Measurements from ENCODE around the gene KLHL30.
"Not testable (repeated sequence)": the region's sequence is repeated elsewhere in the genome, so short reads cannot be mapped to it uniquely, and the experiment has no call there.

The KLHL30 gene

DNA sequence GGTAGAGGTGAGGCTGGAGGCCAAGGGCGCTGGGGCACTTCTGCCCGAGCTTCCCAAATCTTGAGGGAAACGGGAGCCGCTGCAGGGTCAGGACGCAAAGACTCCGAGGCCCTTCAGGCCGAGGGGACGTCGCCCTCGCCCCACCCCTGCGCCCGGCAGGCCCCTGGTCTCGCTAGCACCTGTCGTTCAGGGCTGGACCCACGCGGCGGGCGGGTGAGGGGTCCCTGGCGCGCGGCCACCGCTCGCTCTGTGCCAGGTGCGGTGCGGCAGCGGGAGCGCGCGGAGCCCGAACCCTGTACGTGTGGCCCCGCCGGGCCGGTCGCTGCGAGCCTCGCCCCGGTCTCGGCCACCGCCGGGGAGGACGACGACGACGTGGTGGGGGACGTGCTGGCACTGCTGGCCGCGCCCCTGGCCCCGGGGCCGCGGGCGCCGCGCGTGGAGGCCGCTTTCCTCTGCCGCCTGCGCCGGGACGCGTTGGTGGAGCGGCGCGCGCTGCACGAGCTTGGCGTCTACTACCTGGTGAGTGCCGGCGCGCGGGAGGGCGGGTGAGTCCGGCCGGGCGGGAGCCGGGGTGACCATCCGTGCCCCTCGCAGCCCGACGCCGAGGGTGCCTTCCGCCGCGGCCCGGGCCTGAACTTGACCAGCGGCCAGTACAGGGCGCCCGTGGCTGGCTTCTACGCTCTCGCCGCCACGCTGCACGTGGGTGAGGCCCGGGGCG lies 25.2 kb downstream of the KLHL30 start:
- DNase-seq, result no peak

DNA sequence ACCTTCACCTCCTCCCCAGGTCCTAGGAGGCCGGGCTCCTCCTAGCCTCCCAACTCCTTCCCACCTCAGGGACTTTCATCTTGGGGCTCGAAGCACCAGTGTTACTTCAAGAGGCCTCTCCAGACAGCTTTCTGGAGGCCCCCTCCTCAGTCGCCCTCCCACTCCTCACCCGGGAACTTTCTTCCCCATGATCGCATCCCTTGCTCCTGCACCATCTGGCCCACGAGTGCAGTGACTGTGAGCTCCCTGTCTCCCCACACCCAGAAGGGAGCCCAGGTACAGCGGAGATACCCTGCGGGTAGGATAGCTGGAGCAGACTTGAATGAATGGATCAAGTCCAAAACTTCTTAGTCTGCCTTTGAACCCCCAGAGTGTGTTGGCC lies 26.4 kb downstream of the KLHL30 start:
- no peak for DNase-seq

GRCh38 chr2:238165288-238165921 lies 26.9 kb downstream of the KLHL30 start:
- no peak for DNase-seq

GRCh38 chr2:238166391-238167343 lies 28.2 kb downstream of the KLHL30 start:
- no peak for DNase-seq

DNA sequence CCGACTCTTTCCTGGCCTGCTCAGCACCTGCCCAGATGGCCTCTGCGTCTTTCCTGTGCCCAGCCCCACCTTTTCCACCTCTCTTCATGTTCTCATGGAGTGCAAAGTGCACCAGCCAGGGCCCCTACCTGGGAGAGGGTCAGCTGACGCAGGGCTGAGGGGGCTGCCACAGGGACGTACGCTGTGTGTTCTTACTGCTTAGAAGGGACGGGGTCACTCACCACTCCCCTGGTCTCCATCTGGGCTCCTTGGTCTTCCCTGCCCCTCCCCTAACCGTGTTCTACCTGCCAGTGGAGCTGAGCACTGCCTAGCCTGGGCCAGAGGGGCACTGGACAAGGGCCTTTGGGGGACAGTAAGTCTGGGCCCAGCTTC lies 28.9 kb downstream of the KLHL30 start:
- DNase-seq, result no peak

GRCh38 chr2:238167761-238168160 lies 29.3 kb downstream of the KLHL30 start:
- no peak for DNase-seq

DNA sequence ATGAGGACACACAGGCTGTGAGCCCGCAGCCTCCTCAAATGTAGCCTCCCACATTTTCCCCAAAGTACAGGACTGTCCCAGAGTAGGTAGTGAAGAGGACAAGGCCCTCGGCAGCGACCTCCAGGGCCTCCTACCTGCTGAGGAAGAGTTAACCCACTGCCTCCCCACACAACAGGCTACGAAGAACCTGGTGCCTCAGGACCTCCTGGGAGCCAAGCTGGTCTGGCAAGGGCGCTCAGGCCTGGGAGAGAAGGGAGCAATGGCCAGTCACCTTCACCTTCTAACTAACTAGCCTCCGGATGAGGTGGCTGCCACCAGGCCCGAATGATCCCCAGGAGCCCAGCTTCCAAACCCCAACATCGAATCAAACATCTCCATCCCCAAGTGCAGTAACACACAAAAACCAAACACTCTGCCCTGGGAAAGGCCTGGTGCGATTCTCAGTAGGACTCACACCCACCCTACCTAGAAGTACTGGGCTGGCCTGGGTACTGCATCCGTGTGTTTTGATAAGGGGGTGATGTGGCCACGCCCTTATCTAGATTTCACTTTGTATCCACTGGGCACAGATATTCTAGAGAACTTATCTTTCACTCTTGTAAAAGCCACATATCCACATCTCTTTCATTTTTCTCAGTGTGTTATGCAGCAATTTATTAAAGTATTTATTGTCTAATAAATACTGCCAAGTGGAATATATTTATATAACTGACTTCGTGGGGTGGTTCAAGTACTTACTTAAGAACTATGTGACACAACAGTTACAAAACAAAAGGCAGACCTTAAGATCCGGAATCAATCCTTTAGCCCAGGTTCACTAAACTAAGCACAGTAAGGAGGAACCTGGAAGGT lies 30.0 kb downstream of the KLHL30 start:
- DNase-seq, result no peak

DNA sequence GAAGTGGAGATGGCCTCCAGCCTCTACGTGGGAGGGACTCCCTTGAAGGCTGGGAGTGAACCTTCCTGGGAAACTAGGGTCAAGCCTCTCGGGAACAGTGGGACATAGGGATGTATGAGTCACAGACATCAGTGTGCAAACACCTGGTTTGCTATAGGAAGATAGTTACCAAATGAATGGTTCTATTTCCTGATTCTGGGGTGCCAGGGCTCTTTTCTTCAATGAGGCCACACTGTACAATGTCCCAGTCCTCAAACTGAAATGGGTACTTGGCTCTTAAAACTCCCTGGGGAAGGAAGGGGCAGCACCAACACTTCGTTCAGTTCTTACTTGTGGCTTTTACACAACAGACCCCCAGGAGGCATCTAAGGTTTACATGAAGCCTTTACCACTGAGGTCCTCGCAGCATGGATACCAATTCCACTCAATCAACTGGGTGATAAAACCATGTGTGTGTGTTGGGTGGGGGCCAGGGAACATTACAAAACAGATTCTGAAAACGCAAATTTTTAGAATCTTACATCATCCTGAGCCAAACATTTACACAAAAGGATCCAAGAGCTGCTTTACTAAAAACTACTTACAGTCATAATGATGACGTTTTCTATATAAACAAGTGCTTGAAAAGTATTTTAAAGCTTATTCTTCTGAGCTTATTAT lies 30.7 kb downstream of the KLHL30 start:
- no peak for DNase-seq

DNA sequence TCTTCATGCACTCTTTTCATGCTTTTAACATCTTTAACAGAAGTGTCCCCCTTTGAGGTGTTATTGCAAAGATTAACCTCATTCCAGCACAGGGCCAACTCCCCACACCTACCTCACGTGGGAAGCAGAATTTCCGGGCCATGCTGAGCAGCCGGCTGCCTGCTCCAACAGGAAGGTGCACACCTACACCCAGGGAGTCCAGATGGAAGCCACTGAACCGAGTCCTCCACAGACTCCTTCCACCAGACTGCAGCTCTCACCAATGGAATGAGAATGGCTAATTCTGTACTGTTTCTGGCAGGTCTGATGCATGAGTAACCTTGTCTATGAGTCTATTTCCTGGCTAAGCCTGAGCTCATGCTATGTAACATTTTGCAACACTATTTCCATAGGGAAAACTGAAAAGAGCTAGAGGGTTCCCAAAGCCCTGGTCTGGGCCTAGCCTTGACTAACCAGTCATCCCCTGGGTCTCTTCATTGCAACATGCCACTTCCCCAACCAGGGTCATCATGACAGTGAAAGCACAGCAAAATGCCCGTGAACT lies 31.3 kb downstream of the KLHL30 start:
- DNase-seq, result peak; percentile 69

DNA sequence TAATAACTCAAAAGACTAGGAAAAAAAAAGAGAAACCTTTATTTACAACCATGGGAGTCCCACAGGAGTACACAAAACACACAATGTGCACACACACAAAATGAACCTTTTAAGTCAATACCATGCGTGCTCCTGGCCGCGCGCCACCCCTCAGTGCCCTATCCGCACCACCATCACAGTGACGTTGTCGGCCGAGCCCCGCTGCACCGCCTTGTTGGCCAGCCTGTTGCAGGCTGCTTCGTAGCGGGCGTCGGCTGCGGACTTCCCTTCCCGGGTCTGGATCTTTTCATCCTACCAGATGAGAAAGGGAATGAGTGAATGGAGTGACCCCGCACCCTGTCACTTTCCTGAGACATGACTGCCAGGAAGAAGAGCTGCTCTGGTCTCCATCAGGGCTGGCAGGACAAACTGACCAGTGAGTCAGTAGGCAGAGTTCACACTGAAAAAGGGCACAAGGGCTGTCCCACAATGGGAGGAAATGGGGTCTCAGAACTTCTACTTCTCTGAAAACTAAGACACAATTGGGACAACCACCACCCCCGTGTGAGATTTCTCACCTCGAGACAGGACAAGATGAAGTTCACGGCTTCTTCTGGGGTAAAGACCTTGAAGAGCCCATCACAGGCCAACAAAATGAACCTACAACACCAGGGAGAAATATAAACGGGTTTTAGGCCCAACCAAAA lies 32.1 kb downstream of the KLHL30 start:
- DNase-seq, result no peak

- DNase-seq, result not testable (repeated sequence)
These were observed 32.6 kb downstream of the KLHL30 start for GRCh38 chr2:238171072-238171431.

DNA sequence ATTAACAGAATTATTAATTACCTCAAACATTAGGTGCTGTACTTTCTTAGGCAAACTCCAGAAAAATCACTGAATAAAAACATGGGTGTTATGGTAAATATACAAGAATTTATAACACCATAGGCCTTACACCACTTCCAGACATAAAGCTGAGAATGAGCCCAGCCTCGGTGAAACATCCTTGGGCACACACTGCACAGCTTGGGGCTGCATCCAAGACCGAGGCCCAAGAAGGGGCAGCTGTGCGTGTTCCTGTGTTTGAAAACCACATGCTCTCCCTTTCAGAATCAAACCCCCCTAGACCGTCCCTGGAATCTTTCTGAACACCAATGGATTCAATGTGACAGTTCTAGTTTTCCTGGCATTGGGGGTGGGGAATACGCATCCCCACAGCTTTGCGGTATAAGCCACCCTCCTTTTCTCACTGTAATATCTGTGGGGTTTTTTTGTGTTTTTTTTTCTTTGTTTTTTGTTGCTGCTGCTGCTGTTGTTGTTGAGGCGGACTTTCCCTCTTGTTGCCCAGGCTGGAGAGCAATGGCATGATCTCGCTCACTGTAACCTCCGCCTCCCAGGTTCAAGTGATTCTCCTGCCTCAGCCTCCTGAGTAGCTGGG lies 33.2 kb downstream of the KLHL30 start:
- no peak for DNase-seq

GRCh38 chr2:238172439-238172838 lies 34.0 kb downstream of the KLHL30 start:
- no peak for DNase-seq

GRCh38 chr2:238173692-238174091 lies 35.2 kb downstream of the KLHL30 start:
- DNase-seq, result no peak

DNA sequence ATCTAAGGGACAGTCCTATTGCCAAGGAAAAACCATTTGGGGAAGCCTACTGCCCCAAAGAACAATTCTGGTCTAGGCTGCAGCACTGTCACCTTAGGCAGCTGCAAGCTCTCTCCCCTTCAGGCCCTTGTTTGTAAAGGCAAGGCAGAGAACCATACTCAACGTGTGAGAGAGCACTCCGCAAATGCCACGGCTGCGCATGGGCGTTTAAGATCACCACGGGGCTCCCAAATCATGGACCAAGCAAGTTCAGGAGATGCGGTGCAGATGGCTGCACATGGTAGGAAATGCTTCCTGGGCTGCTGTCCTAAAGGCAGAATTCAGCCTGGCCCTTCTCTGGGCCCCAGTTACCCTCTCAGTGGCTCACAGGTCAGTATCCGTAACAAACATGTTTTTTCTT lies 35.8 kb downstream of the KLHL30 start:
- no peak for DNase-seq

- DNase-seq, result no peak
These were observed 36.2 kb downstream of the KLHL30 start for GRCh38 chr2:238174701-238175100.

GRCh38 chr2:238176613-238177012 lies 38.1 kb downstream of the KLHL30 start:
- DNase-seq, result no peak

- DNase-seq, result no peak
These were observed 42.1 kb downstream of the KLHL30 start for GRCh38 chr2:238180554-238180953.

GRCh38 chr2:238182362-238182761 lies 43.9 kb downstream of the KLHL30 start:
- DNase-seq, result no peak

DNA sequence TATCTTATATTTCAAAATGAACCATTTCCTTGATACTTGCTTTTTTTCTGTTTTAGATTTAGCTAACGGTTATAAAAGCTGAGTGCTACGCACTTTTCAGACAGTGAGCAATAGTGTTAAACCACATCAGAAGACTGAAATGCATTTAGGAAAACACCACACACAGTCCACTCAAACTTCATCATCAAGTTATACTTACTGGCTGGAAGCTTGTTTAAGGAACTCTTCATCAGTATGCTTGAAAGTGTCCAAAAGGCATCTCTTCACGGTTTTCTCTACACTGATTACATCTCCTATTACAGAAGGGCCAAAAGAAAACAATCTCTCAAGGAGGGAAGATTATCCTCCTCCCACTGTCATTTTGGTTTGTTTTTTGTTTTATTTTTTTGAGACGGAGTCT lies 45.4 kb downstream of the KLHL30 start:
- DNase-seq, result no peak

All from inflammatory macrophage treated with lipopolysaccharide for 4 hours (primary cell).